NB4 (cell line): ENCODE measurements around the gene ZDHHC22.

Source experiments
- DNase-seq: peaks from one replicate; pipeline ENCODE4 v3.0.0; 2010; ENCODE audit warnings: low read depth
- H3K4me3 ChIP-seq: one replicate; pipeline ENCODE4 v1.5.1; 2011; ENCODE audit warnings: mild to moderate bottlenecking, low read depth, low read length, moderate library complexity
- CTCF ChIP-seq: IDR thresholded peaks from one replicate; pipeline ENCODE4 v1.5.1; 2012; ENCODE audit warnings: low read depth, low read length
- MAX ChIP-seq: IDR thresholded peaks from 2 replicates; pipeline ENCODE4 v1.6.1; 2011; ENCODE audit warnings: low read depth, low read length
- MYC ChIP-seq: IDR thresholded peaks from 2 replicates; pipeline ENCODE4 v1.6.1; 2011; ENCODE audit warnings: low read depth, low read length
- POLR2A ChIP-seq: IDR thresholded peaks from 2 replicates; pipeline ENCODE4 v1.6.1; 2011; ENCODE audit warnings: mild to moderate bottlenecking; ENCODE audit not compliant: insufficient read length; ENCODE audit errors: extremely low read depth

The ZDHHC22 gene, protein sequence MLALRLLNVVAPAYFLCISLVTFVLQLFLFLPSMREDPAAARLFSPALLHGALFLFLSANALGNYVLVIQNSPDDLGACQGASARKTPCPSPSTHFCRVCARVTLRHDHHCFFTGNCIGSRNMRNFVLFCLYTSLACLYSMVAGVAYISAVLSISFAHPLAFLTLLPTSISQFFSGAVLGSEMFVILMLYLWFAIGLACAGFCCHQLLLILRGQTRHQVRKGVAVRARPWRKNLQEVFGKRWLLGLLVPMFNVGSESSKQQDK

DNA sequence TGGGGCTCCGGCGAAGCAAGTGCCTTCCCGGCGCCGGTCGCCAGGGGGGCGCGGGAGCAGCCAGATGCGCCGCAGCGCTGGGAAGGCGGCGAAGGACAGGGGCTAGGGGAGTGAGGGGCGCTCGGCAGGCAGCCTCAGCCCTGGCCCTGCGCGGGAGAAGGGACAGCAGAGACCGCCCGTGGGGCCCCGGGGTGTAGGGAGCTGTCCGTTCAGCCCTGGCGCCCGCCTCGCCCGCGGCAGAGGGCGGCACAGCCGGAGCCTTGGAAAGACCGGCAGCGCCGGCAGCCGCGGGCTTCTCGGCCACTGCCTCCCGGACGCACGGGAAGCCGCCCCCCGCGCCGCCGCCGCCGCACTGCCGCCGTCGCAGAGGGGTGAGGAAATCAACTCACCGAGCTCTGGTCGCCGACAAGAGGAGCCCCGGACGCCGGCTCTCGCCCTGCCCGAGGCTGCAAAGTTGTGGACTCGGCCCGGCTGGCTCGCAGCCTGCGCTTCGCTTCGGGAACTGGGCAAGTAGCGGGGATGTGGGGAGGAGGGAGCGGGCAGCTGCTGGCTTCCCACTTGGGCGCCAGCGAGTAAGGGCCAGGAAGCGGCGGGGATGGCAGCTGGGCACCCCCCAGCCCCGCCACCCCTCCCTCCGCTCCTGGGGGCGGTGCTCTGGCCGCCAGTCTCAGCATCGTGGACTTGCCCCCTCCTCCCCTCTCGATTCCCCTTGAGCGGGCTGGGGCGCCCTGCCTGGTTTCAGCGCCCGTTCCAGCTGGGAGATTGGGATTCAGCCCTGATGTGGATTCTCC lies at the start of gene ZDHHC22:
TSS of gene ZDHHC22 (minus strand) at position 578 of the 791 bp plus-strand sequence. CDS start 2,053 bp downstream, outside the sequence.
- no peak within 1 kb of the TSS for H3K4me3 ChIP-seq
- DNase-seq, result no peak
- TF ChIP-seq POLR2A (no peak), MYC (no peak), CTCF (no peak), MAX (no peak)

- no peak overlapping the region for H3K4me3 ChIP-seq
- TF ChIP-seq POLR2A (no peak), CTCF (no peak), MAX (no peak), MYC (no peak)
- no peak for DNase-seq
Observed at GRCh38 chr14:77190977-77191376, 49.4 kb upstream of the ZDHHC22 start.

- DNase-seq, result no peak
- H3K4me3 ChIP-seq, result no peak overlapping the region
- TF ChIP-seq MYC, result no peak
- no peak for TF ChIP-seq CTCF
- TF ChIP-seq MAX, result no peak
- no peak for TF ChIP-seq POLR2A
Observed at GRCh38 chr14:77189479-77189878, 47.9 kb upstream of the ZDHHC22 start.

DNA sequence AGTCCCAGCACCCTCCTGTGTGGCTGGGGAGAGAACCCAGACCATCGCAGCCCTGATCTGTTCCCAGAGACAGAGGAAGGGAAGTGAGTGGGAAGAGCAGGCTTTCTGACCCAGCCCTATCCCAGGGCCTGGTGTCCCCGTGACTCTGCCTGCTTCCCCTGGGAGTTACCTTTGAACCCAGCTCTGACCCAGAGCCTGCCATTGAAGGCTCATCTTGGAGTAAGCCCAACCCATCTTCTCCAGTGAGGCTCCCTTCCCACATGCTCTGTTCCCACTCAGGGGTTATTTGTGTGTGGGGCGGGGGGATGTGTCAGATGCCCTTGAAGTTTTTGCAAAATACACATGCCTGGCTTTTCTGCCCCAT lies 46.0 kb upstream of the ZDHHC22 start:
- TF ChIP-seq CTCF (no peak), POLR2A (no peak), MAX (no peak), MYC (no peak)
- no peak for DNase-seq
- H3K4me3 ChIP-seq, result no peak overlapping the region

DNA sequence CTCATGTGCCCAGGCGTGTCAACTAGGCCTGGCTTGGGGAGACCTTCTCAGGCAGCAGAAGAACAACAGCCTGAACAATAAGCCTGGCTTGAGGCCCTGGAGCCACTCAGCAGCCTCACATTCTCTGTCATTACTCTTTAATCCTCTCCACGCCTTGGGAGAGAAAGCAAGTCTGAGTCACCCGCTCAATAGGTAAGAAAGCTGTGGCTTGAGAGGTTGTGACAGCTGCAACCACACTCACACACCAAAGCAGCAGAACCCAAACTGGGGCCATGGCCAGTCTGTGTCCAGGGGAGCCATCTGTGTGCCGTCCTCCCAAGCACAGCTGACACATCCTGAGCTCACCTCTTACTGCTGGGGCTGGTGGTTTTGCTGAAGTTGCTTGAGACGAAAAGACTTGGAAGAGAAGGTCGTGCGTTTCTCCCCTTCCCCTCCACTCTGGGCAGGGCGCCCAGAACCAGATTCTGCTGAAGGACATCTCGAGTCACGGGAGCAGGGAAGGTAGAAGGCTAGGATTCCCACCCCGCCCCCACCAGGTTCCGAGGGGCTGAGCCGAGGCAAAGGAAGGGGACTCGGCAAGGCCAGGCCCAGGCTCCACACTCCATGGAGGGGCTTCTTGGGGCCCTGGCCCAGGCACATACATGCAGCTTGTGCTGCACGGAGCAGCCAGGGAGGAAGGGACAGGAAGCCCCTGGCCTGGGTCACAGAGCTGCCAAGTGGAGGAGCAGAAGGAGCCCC lies 45.5 kb upstream of the ZDHHC22 start:
- TF ChIP-seq POLR2A (no peak), MYC (no peak), MAX (no peak), CTCF (no peak)
- no peak overlapping the region for H3K4me3 ChIP-seq
- no peak for DNase-seq
